Heart left ventricle (tissue), 13 donors: ENCODE results near the gene S1PR3.

Source experiments
- POLR2A ChIP-seq, 2 donors: fragments of 450-650 bp; IDR thresholded peaks; one replicate each; pipeline ENCODE4 v1.6.1; 2017; ENCODE audit warnings: antibody characterized with exemption in 2 of 2, mild to moderate bottlenecking in 2 of 2, moderate library complexity in 2 of 2
- TF ChIP-seq, protein P1 (sequence below), 12 donors: fragments of 200-600 bp; sonication (generic) in 4 of 12; IDR thresholded peaks; one replicate each; pipeline versions ENCODE4 v1.5.0 to v1.8.0; 2018 to 2022; ENCODE audit warnings: antibody characterized with exemption in 12 of 12, mild to moderate bottlenecking in 5 of 12
- donor health status: ischemic (EF 13 %, LVEDD 7.1; RV severe dilation, severe dysfunction).
- donor health status: DM: no; HTN: yes; CAD: no.
- donor health status: DM: no; HTN: no; CAD: no.
- donor health status: ischemic (EF 25% LVEDD 6.9; RV normal size, moderate dysfunction).
- donor health status: ischemic (EF 25% LVEDD 5.7; RV mildly dilated, moderate dysfunction).
- donor health status: ischemic (EF 35%, LVEDD 5.7; RV mildly dilated, moderate dysfunction).
- donor health status: nonischemic (EF 11% LVEDD 7.7; RV severe dilation, severe dysfunction).
- donor health status: DM: yes; HTN: yes; CAD: no.
- donor health status: PGD.
- donor health status: ischemic (EF 29% LVEDD 5.4; RV normal size, mild dysfunction).
- donor health status: nonischemic (EF 23%, LVEDD 6.1; RV moderate dilation, normal function).

DNA sequence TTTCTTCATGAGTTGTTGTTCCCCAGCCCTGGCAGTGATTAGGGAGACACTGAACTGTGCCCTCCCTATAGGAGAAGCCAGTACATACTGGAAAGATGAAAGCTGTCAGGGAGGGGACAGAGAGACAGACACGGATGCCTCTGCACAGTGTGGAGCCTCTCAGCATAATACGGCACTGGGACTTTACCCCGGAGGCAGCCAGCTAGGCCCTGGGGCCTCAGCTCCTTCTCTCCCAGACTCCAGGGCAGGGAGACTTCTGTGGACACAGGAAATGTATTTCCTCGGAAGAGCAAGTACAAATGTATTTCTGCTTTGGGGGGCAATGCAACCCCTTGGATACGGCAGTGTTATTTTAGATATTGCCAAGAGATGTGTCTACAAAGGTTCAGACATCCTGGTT is 62.0 kb downstream of the S1PR3 start:
- TF ChIP-seq, protein P1, sequence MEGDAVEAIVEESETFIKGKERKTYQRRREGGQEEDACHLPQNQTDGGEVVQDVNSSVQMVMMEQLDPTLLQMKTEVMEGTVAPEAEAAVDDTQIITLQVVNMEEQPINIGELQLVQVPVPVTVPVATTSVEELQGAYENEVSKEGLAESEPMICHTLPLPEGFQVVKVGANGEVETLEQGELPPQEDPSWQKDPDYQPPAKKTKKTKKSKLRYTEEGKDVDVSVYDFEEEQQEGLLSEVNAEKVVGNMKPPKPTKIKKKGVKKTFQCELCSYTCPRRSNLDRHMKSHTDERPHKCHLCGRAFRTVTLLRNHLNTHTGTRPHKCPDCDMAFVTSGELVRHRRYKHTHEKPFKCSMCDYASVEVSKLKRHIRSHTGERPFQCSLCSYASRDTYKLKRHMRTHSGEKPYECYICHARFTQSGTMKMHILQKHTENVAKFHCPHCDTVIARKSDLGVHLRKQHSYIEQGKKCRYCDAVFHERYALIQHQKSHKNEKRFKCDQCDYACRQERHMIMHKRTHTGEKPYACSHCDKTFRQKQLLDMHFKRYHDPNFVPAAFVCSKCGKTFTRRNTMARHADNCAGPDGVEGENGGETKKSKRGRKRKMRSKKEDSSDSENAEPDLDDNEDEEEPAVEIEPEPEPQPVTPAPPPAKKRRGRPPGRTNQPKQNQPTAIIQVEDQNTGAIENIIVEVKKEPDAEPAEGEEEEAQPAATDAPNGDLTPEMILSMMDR (IDR thresholded peaks at IDR 0.05): no peak
- TF ChIP-seq POLR2A (IDR thresholded peaks at IDR 0.05): no peak
